OCI-LY7 (cell line): ENCODE data around the gene GMEB1.

ENCODE experiments used
- CTCF ChIP-seq: fragments of 200-600 bp; sonication (generic); conservative IDR thresholded peaks from 2 replicates; pipeline ENCODE4 v1.5.1; 2014; ENCODE audit warnings: mild to moderate bottlenecking, antibody characterized with exemption, low read length, moderate library complexity, mixed read lengths
- EZH2phosphoT487 ChIP-seq: fragments of 200-600 bp; sonication (generic); IDR thresholded peaks from 2 replicates; pipeline ENCODE4 v1.6.1; 2018; ENCODE audit warnings: low read depth, borderline replicate concordance, mild to moderate bottlenecking, mixed run types, antibody characterized with exemption, low read length, moderate library complexity, mixed read lengths

- TF ChIP-seq CTCF (no peak), EZH2phosphoT487 (no peak)
Measured at GRCh38 chr1:28648474-28649198, 19.9 kb upstream of the GMEB1 start, which contains the start of gene RNU11.
